HTR-8/SVneo (cell line): Measurements from ENCODE around the gene NSUN6.
A peak's percentile ranks its signal among the peaks of the same experiment; 100 is the strongest.

Source experiments
- DNase-seq: peaks from one replicate; pipeline ENCODE4 v3.0.0; 2011; ENCODE audit warnings: low spot score, mixed read lengths; ENCODE audit not compliant: insufficient read length
- FAIRE-seq: peaks from 2 replicates; lab custom pipeline; 2011; peaks lifted over from hg19 to GRCh38; lab: Jason Lieb, UNC

Gene NSUN6

DNA sequence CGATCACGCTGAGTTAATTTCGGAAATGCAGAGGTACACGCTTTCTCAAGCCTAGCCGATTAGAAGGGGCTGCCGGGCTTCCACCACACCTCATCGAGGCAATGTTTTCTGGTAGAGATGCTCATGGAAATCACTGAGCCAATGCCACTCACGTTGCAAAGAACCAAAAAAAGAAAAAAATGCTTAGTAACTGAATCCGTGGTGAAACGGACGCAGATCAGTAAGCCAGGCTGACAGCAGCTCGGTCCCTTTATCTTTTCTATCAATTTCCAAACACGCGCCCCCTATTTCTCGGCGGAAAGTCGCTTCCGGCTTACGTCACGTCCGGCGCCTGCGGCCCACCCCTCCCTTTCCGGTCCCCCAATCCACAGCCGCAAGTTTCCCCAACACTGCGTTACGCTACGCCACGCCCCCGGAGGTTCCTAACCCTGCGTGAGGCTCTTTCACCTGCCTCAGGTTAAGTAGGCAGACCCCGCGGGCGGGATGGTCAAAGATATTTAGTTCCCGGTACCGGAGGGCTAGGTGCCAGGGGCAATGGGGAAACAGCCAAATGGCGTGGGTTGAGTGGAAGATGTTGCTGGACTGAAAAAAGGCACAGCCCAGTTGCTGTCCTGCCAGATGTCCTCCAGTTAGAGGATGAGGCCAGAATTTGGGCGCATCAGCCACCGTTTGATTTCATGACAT, at the start of gene NSUN6:
NSUN6 (minus strand) TSS at position 264 of the 684 bp plus-strand sequence. CDS start 384 bp downstream, outside the sequence.
- peak; percentile 66 for DNase-seq
- peak; percentile 28 for FAIRE-seq

- no peak for FAIRE-seq
Measured at GRCh38 chr10:18699849-18700840, 48.8 kb upstream of the NSUN6 start.

GRCh38 chr10:18690541-18690940, 39.2 kb upstream of the NSUN6 start:
- no peak for FAIRE-seq

More at GRCh38 chr10:18699849-18700840, 48.8 kb upstream of the NSUN6 start:
- no peak for DNase-seq

DNA sequence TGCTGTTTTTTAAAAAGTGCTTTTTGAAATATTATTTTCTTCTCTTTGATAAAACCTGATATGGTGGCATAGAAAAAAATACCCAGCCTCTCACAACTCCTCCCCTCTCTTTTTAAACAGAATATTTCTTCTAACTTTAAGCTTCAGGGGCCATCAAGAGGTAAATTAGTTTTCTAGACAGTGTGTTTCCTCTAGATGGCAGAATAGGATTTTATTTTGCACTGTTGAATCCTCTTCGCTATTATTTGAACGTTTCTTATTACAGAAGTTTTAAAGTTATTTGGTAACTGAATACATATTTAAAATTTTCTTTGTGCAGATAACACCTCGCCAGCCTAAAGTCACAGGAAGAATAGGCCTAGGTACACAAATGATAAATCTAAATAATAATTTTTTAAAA, 38.1 kb upstream of the NSUN6 start:
- peak; percentile 29 for DNase-seq
- no peak for FAIRE-seq

More at GRCh38 chr10:18690541-18690940, 39.2 kb upstream of the NSUN6 start:
- no peak for DNase-seq

GRCh38 chr10:18687706-18688105, 36.3 kb upstream of the NSUN6 start:
- no peak for DNase-seq
- FAIRE-seq = no peak

- FAIRE-seq (no peak), DNase-seq (no peak)
Measured at GRCh38 chr10:18687195-18687594, 35.8 kb upstream of the NSUN6 start.

DNA sequence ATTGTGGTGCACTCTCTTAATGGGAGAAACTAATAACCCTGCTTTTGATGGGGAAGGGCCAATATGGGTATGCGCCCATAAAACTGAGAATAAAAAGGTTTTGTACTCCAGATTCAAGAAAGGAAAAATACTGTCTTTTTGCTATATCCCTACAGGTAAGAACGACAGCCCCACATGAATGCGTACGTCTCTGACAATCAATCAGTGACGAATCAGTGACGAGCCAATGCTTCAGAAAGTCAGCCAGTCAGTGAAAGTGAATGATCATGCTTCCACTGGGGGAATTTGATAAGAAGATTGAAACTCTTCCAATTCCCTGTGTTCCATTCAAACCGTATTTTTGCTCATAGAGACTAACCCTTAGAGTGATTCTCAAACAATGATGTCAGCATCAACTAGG, 34.2 kb upstream of the NSUN6 start:
- FAIRE-seq = no peak

DNA sequence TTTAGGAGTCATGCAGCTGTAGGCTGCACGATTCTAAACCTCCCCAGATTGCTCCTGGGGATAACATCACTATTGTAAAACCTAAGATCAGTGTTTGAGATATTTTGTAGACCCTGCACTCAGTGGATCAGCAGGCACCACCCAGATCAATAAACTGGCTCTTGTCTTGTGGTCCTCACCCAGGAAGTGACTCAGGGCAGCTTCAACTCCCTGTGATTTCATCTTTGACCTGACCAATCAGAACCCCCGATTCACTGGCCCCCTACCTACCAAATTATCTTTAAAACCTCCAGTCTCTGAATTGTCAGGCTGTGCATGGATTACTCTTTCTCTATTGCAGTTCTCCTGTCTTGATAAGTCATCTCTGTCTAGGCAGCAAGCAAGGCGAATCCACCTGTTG, 33.6 kb upstream of the NSUN6 start:
- no peak for FAIRE-seq
- DNase-seq = no peak

More for the DNA sequence above, 34.2 kb upstream of the NSUN6 start:
- no peak for DNase-seq

DNA sequence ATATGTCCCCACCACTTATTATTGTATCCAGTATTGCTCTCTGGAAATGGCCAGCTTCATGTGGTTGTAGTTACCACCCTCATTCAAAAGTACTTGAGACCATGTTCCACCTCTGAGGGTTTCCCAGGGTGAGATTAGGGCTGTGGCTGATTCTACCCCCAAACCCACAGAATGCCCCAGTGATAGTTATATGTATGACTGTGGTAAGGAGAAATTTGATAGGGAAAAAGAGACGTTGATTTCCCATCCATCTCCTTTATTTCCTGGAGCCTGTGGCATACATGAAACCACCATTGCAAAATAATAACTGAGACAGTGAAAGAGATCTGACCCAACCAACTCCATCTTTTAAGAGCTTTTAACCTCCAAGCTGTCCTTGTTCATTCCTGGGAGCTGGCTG, 33.0 kb upstream of the NSUN6 start:
- no peak for FAIRE-seq
- no peak for DNase-seq

DNA sequence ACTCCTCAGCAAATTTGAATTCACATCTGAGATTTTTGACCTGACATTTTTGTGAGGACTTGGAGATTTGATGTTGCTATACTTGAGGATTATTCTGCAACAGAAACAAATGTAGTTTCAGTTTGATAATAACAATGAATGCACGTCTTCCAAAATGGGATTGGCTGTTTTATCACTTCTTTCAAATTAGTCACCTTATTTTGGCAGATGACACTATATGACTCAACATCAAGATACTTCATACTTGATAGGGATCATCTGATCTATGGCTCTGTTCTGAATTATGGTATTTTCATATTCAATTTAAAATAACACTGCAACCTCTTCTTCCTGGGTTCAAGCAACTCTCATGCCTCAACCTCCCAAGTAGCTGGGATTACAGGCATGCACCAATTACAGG, 32.0 kb upstream of the NSUN6 start:
- FAIRE-seq = no peak
- DNase-seq = no peak

DNA sequence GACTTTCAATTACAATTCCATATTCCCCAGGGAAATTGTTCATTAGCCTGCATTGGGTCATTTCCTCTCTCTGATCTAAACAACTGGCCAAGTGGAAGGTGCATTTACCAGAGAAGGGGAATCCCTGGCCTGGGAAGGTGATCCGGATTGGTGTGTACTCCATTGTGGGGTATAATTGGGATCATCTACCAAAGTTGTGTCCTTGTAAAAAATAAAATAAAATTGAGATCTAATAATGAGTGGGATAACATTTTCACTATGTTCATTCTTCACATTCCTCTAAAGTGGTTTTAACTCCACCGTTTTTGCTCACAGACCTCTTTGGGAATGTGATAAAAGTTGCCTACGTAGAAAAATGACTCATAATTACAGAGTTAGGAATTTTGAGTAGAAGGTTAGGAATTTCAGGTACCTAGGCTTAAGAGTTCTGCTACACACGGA, 30.6 kb upstream of the NSUN6 start:
- no peak for DNase-seq
- no peak for FAIRE-seq

DNA sequence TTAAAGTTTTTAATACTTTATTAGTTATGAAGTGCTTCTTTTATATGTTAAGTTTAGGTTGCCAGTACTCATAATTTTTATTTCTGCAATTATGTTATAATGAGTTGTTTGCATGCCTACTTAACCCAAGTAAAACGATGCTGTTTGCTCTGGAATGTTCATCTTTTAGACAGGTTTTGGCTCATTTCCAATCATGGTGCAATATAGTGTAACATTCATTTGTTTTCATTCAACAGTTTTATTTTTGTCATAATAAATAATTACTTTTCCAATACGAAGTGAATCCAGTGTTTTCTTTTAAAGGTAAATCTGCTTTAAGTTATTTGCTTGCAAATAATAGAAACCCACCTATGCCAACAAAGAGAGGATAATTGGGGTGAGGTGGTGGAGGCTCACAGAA, 30.0 kb upstream of the NSUN6 start:
- FAIRE-seq = no peak

DNA sequence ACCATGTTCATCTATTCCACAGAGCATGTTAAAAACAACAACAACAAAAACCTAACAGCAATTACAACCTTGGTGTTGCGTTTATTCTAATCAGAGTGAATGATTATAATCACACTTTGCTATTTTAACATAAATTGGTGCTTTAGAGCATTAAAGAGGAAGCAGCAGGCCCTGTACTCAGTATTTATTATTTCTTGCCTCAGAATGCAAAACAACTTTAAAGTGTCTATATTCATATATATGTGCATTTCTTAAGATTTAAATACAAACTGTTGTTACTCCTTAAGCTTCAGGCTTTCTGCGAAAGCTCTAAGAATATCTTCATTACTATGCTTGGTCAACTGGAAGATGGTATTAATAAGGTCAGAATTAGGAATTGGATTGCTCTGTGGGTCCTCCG, 29.4 kb upstream of the NSUN6 start:
- DNase-seq (no peak), FAIRE-seq (no peak)

More for the DNA sequence above, 30.0 kb upstream of the NSUN6 start:
- no peak for DNase-seq

- DNase-seq (no peak), FAIRE-seq (no peak)
Measured at GRCh38 chr10:18675086-18675801, 23.9 kb upstream of the NSUN6 start.

GRCh38 chr10:18668026-18668425, 16.6 kb upstream of the NSUN6 start:
- no peak for DNase-seq
- FAIRE-seq = no peak

DNA sequence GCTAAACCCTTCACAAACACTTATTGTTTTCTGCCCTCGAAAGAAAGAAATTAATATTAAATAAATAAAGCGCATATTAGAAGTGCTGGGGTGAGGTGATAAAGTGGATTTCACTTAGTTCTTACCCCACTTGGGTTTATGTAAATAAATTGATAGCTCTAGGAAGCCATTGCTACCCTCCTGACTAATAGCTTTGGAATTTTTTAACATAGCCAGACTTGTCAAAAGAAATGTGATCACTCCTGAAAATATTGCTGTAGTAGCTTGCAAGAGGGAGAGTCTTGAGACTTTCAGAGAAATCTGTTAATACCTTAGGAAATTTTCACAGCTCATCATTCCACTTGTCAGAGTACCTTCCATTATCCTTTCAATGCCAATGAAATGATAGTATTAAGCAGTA, 15.4 kb upstream of the NSUN6 start:
- no peak for FAIRE-seq
- peak; percentile 57 for DNase-seq

- FAIRE-seq = no peak
- DNase-seq = no peak
Measured at GRCh38 chr10:18665815-18666558, 14.6 kb upstream of the NSUN6 start.

DNA sequence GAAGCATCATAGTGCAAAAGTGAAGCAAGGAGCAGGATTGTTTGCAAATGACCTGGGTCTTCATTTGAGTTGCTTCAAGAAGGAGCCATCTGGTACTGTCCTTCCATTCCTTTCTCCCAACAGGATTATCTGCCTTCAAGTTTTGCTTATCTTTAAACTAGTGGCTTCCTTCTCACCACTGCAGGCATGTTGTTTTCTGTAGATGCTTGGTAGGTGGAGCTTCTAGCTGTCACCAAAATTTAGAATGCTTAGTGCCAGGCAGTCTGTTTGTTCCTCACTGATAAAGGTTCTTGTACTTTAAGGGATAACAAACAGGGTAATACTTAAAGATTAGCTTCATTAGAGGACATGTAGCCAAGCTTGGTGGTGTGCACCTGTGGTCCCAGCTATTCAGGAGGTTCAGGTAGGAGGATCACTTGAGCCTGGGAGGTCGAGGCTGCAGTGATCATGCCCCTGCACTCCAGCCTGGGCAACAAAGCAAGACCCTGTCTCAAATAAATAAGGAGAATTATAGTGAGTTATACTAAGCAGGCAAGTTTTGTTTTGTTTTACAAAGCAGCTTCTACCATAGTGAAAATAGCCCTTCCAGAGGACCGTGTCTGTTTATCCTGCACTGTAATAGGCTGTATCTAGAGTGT, 13.6 kb upstream of the NSUN6 start:
- FAIRE-seq (no peak), DNase-seq (no peak)

- FAIRE-seq (no peak), DNase-seq (no peak)
Measured at GRCh38 chr10:18660816-18661431, 9.5 kb upstream of the NSUN6 start.
